WTC11 (cell line): ENCODE results near the gene LPCAT1. TPM values are rescaled to one million over a fixed set of nuclear protein-coding genes. Genes with fewer than 3 reads are reported as not detected.

Experiments used
- ATAC-seq: fragments of 200-7000 bp; cut with Tn5 transposase; 2 replicates; pipeline ENCODE4 v1.10.0; 2021; ENCODE audit warnings: mild to moderate bottlenecking, moderate library complexity
- CTCF ChIA-PET: fragments of 300-600 bp; sonication (Branson Sonifier 250); formaldehyde crosslinking; loops from one replicate; lab custom pipeline; 2021; ENCODE audit warnings: antibody characterized with exemption; lab: Charles Lee
- POLR2A ChIA-PET: fragments of 350-600 bp; sonication (Branson Sonifier 250); formaldehyde crosslinking; loops from one replicate; lab custom pipeline; 2021; ENCODE audit warnings: antibody characterized with exemption; lab: Charles Lee
- DNase-seq: peaks from one replicate; pipeline ENCODE4 v3.0.0; 2021; ENCODE audit warnings: low spot score
- H3K27ac Mint-ChIP-seq: 2 replicates; pipeline ENCODE4 v1.8.0; 2021; ENCODE audit warnings: mixed read lengths
- H3K27me3 Mint-ChIP-seq: 2 replicates; pipeline ENCODE4 v1.8.0; 2021; ENCODE audit warnings: low read depth, mild to moderate bottlenecking, moderate library complexity, mixed read lengths
- H3K36me3 Mint-ChIP-seq: 2 replicates; pipeline ENCODE4 v1.8.0; 2021; ENCODE audit warnings: mixed read lengths
- H3K4me1 Mint-ChIP-seq: 2 replicates; pipeline ENCODE4 v1.8.0; 2022; ENCODE audit warnings: mixed read lengths
- H3K4me3 Mint-ChIP-seq: 2 replicates; pipeline ENCODE4 v1.8.0; 2021; ENCODE audit warnings: mild to moderate bottlenecking, moderate library complexity, mixed read lengths
- H3K9me3 Mint-ChIP-seq: 2 replicates; pipeline ENCODE4 v1.8.0; 2021; ENCODE audit warnings: mixed read lengths
- ARID4B ChIP-seq: sonication (generic); formaldehyde crosslinking; IDR thresholded peaks from 2 replicates; pipeline ENCODE4 v1.8.0; 2023; ENCODE audit warnings: missing genetic modification reagents, mild to moderate bottlenecking, borderline replicate concordance
- CBFB ChIP-seq: sonication (generic); formaldehyde crosslinking; IDR thresholded peaks from 2 replicates; pipeline ENCODE4 v1.8.1; 2022; ENCODE audit warnings: mild to moderate bottlenecking, low read depth, missing genetic modification reagents
- CREM ChIP-seq: sonication (generic); formaldehyde crosslinking; IDR thresholded peaks from 2 replicates; pipeline ENCODE4 v1.8.1; 2022; ENCODE audit warnings: mild to moderate bottlenecking, missing genetic modification reagents, moderate library complexity
- ETV6 ChIP-seq: sonication (generic); formaldehyde crosslinking; IDR thresholded peaks from 2 replicates; pipeline ENCODE4 v1.8.1; 2022; ENCODE audit warnings: mild to moderate bottlenecking, missing genetic modification reagents
- GRHL2 ChIP-seq: fragments of 250-450 bp; sonication (Bioruptor Pico); IDR thresholded peaks from 2 replicates; pipeline ENCODE4 v1.8.0; 2022; ENCODE audit warnings: mild to moderate bottlenecking, moderate library complexity; ENCODE audit not compliant: insufficient replicate concordance, severe bottlenecking
- IRF1 ChIP-seq: sonication (generic); formaldehyde crosslinking; IDR thresholded peaks from 2 replicates; pipeline ENCODE4 v1.8.0; 2023; ENCODE audit warnings: missing genetic modification reagents
- JAZF1 ChIP-seq: fragments of 250-450 bp; sonication (Bioruptor Pico); IDR thresholded peaks from 2 replicates; pipeline ENCODE4 v1.9.0; 2021; ENCODE audit warnings: moderate library complexity, mild to moderate bottlenecking, inconsistent platforms
- KAT7 ChIP-seq: sonication (generic); formaldehyde crosslinking; IDR thresholded peaks from 2 replicates; pipeline ENCODE4 v1.8.1; 2023; ENCODE audit warnings: missing genetic modification reagents, mild to moderate bottlenecking, borderline replicate concordance
- OVOL2 ChIP-seq: fragments of 250-450 bp; sonication (Bioruptor Pico); IDR thresholded peaks from 2 replicates; pipeline ENCODE4 v1.9.0; 2021; ENCODE audit warnings: mild to moderate bottlenecking, borderline replicate concordance
- USF2 ChIP-seq: sonication (generic); formaldehyde crosslinking; IDR thresholded peaks from 2 replicates; pipeline ENCODE4 v1.8.1; 2023; ENCODE audit warnings: mild to moderate bottlenecking, missing genetic modification reagents, moderate library complexity
- ZNF232 ChIP-seq: sonication (generic); formaldehyde crosslinking; IDR thresholded peaks from 2 replicates; pipeline ENCODE4 v1.8.0; 2022; ENCODE audit warnings: mild to moderate bottlenecking, missing genetic modification reagents
- ZNF317 ChIP-seq: sonication (generic); formaldehyde crosslinking; IDR thresholded peaks from 2 replicates; pipeline ENCODE4 v1.8.1; 2023; ENCODE audit warnings: low read depth, mild to moderate bottlenecking, moderate library complexity, missing genetic modification reagents, borderline replicate concordance
- total RNA-seq: library from RNA; stranded (reverse); gene quantifications from 3 replicates; pipeline ENCODE4 v1.2.3, GENCODE V29; 2021
- TF ChIP-seq, protein P1 (sequence below): sonication (generic); formaldehyde crosslinking; IDR thresholded peaks from 2 replicates; pipeline ENCODE4 v1.8.1; 2023; ENCODE audit warnings: mild to moderate bottlenecking, missing genetic modification reagents, borderline replicate concordance
- TF ChIP-seq, protein P2 (sequence below): sonication (generic); formaldehyde crosslinking; IDR thresholded peaks from 2 replicates; pipeline ENCODE4 v1.8.0; 2022; ENCODE audit warnings: mild to moderate bottlenecking, missing genetic modification reagents

Gene LPCAT1
- total RNA-seq, 1 experiment from 2014 or later = 206 TPM

- Mint-ChIP-seq H3K9me3 (no peaks in the 10 kb centered on the region), H3K36me3 (peaks cover 16% of the 10 kb centered on the region), H3K4me3 (no peak overlapping the region), H3K4me1 (peaks cover 47% of the 10 kb centered on the region), H3K27me3 (no peaks in the 10 kb centered on the region), H3K27ac (no peak overlapping the region)
- TF ChIP-seq, protein P1, sequence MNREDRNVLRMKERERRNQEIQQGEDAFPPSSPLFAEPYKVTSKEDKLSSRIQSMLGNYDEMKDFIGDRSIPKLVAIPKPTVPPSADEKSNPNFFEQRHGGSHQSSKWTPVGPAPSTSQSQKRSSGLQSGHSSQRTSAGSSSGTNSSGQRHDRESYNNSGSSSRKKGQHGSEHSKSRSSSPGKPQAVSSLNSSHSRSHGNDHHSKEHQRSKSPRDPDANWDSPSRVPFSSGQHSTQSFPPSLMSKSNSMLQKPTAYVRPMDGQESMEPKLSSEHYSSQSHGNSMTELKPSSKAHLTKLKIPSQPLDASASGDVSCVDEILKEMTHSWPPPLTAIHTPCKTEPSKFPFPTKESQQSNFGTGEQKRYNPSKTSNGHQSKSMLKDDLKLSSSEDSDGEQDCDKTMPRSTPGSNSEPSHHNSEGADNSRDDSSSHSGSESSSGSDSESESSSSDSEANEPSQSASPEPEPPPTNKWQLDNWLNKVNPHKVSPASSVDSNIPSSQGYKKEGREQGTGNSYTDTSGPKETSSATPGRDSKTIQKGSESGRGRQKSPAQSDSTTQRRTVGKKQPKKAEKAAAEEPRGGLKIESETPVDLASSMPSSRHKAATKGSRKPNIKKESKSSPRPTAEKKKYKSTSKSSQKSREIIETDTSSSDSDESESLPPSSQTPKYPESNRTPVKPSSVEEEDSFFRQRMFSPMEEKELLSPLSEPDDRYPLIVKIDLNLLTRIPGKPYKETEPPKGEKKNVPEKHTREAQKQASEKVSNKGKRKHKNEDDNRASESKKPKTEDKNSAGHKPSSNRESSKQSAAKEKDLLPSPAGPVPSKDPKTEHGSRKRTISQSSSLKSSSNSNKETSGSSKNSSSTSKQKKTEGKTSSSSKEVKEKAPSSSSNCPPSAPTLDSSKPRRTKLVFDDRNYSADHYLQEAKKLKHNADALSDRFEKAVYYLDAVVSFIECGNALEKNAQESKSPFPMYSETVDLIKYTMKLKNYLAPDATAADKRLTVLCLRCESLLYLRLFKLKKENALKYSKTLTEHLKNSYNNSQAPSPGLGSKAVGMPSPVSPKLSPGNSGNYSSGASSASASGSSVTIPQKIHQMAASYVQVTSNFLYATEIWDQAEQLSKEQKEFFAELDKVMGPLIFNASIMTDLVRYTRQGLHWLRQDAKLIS (CRISPR knock-in tag) = no peak
- no peak for TF ChIP-seq KAT7 (CRISPR knock-in tag)
- no peak for TF ChIP-seq GRHL2
- no peak for TF ChIP-seq OVOL2 (CRISPR knock-in tag)
- TF ChIP-seq CREM = no peak
- no peak for TF ChIP-seq ZNF317 (CRISPR knock-in tag)
- no peak for TF ChIP-seq IRF1
- TF ChIP-seq ARID4B = no peak
- no peak for TF ChIP-seq ETV6 (CRISPR knock-in tag)
- TF ChIP-seq, protein P2, sequence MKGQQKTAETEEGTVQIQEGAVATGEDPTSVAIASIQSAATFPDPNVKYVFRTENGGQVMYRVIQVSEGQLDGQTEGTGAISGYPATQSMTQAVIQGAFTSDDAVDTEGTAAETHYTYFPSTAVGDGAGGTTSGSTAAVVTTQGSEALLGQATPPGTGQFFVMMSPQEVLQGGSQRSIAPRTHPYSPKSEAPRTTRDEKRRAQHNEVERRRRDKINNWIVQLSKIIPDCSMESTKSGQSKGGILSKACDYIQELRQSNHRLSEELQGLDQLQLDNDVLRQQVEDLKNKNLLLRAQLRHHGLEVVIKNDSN = no peak
- no peak for TF ChIP-seq USF2 (CRISPR knock-in tag)
- TF ChIP-seq ZNF232 = no peak
- TF ChIP-seq JAZF1 (CRISPR knock-in tag) = no peak
- TF ChIP-seq CBFB (CRISPR knock-in tag) = no peak
- ChIA-PET CTCF (interaction anchor here (1.1 to 1.9 kb wide), 5 partner anchors 10 to 34 kb away, joined by 3 to 15 read pairs (median 4); no protein-coding TSS in a partner anchor), POLR2A (interaction anchor here (0.6 to 1.0 kb wide), 3 partner anchors 9 to 49 kb away, joined by 3 read pairs; no protein-coding TSS in a partner anchor)
- ATAC-seq (peak; percentile 58), DNase-seq (no peak)
These were observed 21.6 kb downstream of the LPCAT1 start for GRCh38 chr5:1502046-1502736.
